HG03558 (cell line): ENCODE measurements around the gene ICE2.

Experiments
- ATAC-seq: cut with Tn5 transposase; IDR thresholded peaks from one replicate; pipeline ENCODE4 v1.9.1; 2021; ENCODE audit warnings: moderate number of reproducible peaks; ENCODE audit not compliant: unreplicated experiment; ENCODE audit errors: extremely low read depth

Gene ICE2

GRCh38 chr15:60458721-60459120, 20.2 kb downstream of the ICE2 start:
- no peak for ATAC-seq

- ATAC-seq = no peak
Measured at GRCh38 chr15:60457985-60458384, 21.0 kb downstream of the ICE2 start.

GRCh38 chr15:60454824-60455223, 24.1 kb downstream of the ICE2 start:
- no peak for ATAC-seq

GRCh38 chr15:60448668-60449360, 30.1 kb downstream of the ICE2 start:
- ATAC-seq = no peak

GRCh38 chr15:60444289-60444912, 34.5 kb downstream of the ICE2 start:
- no peak for ATAC-seq

- ATAC-seq = no peak
Measured at GRCh38 chr15:60442763-60443162, 36.2 kb downstream of the ICE2 start.

GRCh38 chr15:60442031-60442650, 36.8 kb downstream of the ICE2 start:
- ATAC-seq = no peak

DNA sequence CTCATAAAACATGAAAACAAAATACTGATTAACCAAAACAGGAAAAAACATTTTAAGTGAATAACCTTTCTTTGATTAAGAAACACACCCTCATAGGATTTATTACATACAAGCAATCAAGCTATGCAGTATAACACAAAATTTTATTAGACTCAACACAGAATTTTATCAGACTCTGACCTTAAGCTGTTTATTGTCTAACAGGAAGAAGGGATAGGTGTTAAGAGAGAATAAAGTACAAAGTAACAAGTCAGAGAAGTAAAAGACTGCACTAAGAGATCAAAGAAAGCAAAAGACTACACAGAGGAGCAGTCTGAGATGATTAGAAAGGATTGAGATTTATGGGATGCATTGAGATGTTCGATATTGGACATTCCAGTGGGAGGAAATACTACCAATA, 37.6 kb downstream of the ICE2 start:
- ATAC-seq = no peak

GRCh38 chr15:60438646-60439045, 40.3 kb downstream of the ICE2 start:
- ATAC-seq = no peak

DNA sequence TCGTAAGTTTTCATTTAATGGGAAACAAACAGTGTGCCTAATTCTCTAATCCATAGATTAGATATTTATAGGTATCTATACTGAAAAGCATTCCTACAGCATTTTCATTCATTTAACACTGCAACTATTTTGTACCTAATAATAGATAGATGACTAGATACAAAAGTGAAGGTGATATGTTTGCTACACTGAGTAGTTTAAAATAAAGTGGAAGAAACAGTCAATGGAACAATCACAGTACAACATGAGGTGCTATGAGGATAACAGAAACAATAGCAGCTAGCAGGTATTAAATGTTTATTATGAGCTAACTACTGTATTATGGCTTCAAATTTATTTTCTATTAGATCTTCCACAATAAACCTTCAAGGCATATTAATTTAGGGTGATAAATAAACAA, 50.0 kb downstream of the ICE2 start:
- no peak for ATAC-seq

GRCh38 chr15:60426870-60427508, 52.0 kb downstream of the ICE2 start:
- no peak for ATAC-seq

DNA sequence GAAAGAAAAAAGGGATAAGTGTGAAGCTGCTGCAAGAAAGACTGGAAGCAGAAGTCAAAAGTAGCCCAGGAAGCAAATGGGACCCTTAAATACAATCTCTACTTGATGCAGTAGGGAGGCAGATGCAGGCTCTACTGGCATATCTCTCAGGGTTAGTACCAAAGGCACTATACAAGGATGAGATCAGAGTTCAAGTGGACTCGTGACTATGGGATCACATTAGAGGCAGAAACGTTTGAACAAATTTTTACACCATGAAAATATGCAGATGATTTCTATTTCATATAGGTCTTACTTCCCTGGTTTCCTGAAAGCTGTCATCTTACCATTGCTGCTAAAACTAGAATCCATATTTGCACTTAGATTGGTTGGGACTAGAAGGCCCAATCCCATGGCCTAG, 53.5 kb downstream of the ICE2 start:
- ATAC-seq = no peak

- no peak for ATAC-seq
Measured at GRCh38 chr15:60424006-60424405, 54.9 kb downstream of the ICE2 start.

DNA sequence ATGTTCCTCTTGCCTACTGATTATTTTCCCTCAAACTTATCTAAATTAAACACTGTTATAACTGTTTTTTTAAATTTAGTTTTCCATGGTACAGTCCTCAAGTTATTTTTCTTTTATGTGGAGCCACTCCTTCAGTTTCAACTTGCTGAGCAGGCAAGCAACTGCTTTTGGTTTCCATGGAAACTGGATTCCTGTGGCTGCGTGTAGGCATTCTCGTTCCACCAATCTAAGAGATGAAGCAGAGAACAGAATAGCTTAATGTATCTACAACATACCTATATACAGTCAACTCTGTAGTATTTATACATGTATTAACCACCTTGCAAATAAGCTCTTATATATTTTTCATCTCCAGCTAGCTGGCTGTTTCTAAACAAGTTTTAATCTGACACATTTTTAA, 55.4 kb downstream of the ICE2 start:
- ATAC-seq = no peak

DNA sequence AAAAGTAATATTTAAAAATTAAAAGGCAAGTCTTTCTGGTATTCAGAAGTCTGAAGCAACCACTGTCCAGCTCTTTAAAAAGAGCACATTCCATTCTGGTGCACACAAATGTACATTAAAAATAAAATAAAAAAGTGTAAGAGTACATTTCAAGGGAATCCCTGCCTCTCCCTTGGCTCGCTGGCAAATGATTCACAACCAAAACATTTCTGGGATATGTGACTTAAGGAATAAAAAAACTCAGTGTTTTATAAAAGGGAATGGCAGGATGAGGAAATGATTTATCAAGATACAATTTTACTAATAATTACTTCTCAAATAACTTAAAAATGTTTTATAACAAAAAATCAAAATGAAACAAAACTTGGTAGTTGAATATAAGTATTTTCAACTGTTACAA, 57.4 kb downstream of the ICE2 start:
- ATAC-seq = no peak

- no peak for ATAC-seq
Measured at GRCh38 chr15:60420203-60420716, 58.7 kb downstream of the ICE2 start.

DNA sequence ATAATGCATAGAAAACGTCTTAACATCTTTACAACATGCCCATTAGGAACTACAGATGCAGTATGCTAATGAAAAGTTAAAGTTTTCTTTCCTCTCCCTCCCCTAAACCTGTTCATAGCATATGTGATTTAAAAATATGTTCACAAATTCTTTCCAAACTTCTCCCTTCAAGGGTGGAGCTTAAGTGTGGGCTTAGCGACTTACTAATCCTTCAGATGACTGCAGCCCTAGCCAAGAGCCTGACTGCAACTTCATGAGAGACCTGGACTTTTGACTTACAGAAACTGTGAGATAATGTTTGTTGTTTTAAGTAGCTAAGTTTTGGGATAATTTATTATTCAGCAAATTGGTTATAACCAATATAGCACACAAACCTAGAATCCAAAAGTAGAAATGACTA, 59.2 kb downstream of the ICE2 start:
- ATAC-seq = no peak

- no peak for ATAC-seq
Measured at GRCh38 chr15:60418096-60418495, 60.8 kb downstream of the ICE2 start.

- no peak for ATAC-seq
Measured at GRCh38 chr15:60417112-60417511, 61.8 kb downstream of the ICE2 start.

DNA sequence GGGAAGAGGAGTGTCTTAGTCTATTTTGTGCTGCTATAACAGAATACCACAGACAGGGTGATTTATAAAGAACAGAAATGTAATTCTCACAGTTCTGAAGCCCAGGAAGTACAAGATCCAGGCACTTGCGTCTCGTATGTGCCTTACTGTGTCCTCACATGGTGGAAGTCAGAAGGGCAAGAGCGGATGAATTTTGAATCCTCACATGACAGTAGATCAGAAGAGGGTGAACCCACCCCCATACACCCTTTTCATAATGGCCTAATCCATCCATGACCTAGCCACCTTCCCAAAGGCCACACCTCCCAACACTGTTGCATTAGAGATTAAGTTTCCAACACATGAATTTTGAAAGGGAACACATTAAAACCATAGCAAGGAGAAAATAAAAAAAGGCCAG, 62.5 kb downstream of the ICE2 start:
- ATAC-seq = no peak

GRCh38 chr15:60414016-60414682, 64.8 kb downstream of the ICE2 start:
- ATAC-seq = no peak
